Prostate gland (tissue), 2 donors: ENCODE measurements around the gene SLC7A6OS.

Experiments
- POLR2A ChIP-seq: fragments of 450-650 bp; IDR thresholded peaks from one replicate; pipeline ENCODE4 v1.6.1; 2016; ENCODE audit warnings: antibody characterized with exemption, mild to moderate bottlenecking
- TF ChIP-seq, protein P1 (sequence below), 4 experiments: fragments of 200-600 bp in 2 of 4; fragments of 450-650 bp in 2 of 4; sonication (generic) in 2 of 4; IDR thresholded peaks; 1 replicate in 3 of 4; 2 replicates in 1 of 4; pipeline ENCODE4 v1.5.1; 2016 to 2019; ENCODE audit warnings: antibody characterized with exemption in 4 of 4, mild to moderate bottlenecking in 2 of 4, moderate library complexity in 2 of 4

- TF ChIP-seq, protein P1, sequence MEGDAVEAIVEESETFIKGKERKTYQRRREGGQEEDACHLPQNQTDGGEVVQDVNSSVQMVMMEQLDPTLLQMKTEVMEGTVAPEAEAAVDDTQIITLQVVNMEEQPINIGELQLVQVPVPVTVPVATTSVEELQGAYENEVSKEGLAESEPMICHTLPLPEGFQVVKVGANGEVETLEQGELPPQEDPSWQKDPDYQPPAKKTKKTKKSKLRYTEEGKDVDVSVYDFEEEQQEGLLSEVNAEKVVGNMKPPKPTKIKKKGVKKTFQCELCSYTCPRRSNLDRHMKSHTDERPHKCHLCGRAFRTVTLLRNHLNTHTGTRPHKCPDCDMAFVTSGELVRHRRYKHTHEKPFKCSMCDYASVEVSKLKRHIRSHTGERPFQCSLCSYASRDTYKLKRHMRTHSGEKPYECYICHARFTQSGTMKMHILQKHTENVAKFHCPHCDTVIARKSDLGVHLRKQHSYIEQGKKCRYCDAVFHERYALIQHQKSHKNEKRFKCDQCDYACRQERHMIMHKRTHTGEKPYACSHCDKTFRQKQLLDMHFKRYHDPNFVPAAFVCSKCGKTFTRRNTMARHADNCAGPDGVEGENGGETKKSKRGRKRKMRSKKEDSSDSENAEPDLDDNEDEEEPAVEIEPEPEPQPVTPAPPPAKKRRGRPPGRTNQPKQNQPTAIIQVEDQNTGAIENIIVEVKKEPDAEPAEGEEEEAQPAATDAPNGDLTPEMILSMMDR (IDR thresholded peaks at IDR 0.05), result no peak
- TF ChIP-seq POLR2A, result no peak
Observed at GRCh38 chr16:68281368-68282063, 29.2 kb downstream of the SLC7A6OS start.
